Measurements from ENCODE around the gene S100A9.

- TF ChIP-seq CTCF (IDR thresholded peaks at IDR 0.05) (no peak), POLR2AphosphoS5 (IDR thresholded peaks at IDR 0.05) (no peak)
These were observed 35.1 kb upstream of the S100A9 start for GRCh38 chr1:153322568-153322967.
